PC-3 (cell line): ENCODE data around the gene TFDP2. TPM values are rescaled to one million over a fixed set of nuclear protein-coding genes. Genes with fewer than 3 reads are reported as not detected.

Experiments used
- ATAC-seq: fragments of 200-7000 bp; cut with Tn5 transposase; 2 replicates; pipeline ENCODE4 v1.9.1; 2020; ENCODE audit warnings: mild to moderate bottlenecking, moderate library complexity
- BruUV-seq: library from RNA; stranded (reverse); fragments of 400-500 nt; replicated peaks from 2 replicates; lab custom pipeline; 2021; lab: Mats Ljungman, UMichigan
- CTCF ChIA-PET: fragments of 300-600 bp; sonication (Branson Sonifier 250); formaldehyde crosslinking; loops from one replicate; lab custom pipeline; 2022; ENCODE audit warnings: antibody characterized with exemption; lab: Charles Lee
- POLR2A ChIA-PET: fragments of 300-600 bp; sonication (Branson Sonifier 250); formaldehyde crosslinking; loops from one replicate; lab custom pipeline; 2022; ENCODE audit warnings: antibody characterized with exemption; ENCODE audit not compliant: unreplicated experiment; lab: Charles Lee
- DNase-seq: peaks from one replicate; pipeline ENCODE4 v3.0.0-alpha.2; 2015
- H2AFZ ChIP-seq: fragments of 300-600 bp; sonication (generic); 2 replicates; pipeline ENCODE4 v1.6.0; 2016; ENCODE audit warnings: antibody characterized with exemption, low read length
- H3F3A ChIP-seq: fragments of 300-600 bp; sonication (generic); one replicate; pipeline ENCODE4 v1.6.0; 2017; ENCODE audit warnings: antibody characterized with exemption, low read length, control low read depth, mild to moderate bottlenecking; ENCODE audit not compliant: unreplicated experiment
- H3K27ac ChIP-seq: fragments of 300-600 bp; sonication (generic); 2 replicates; pipeline ENCODE4 v1.5.1; 2016; ENCODE audit warnings: mild to moderate bottlenecking, low read length
- H3K27me3 ChIP-seq: fragments of 300-600 bp; sonication (generic); 2 replicates; pipeline ENCODE4 v1.6.1; 2016; ENCODE audit warnings: low read length, mixed read lengths
- H3K36me3 ChIP-seq: fragments of 300-600 bp; sonication (generic); 2 replicates; pipeline ENCODE4 v1.6.1; 2016; ENCODE audit warnings: low read depth, mixed run types, low read length, mixed read lengths
- H3K4me1 ChIP-seq: fragments of 300-600 bp; sonication (generic); 2 replicates; pipeline ENCODE4 v1.5.1; 2016; ENCODE audit warnings: low read length; ENCODE audit not compliant: insufficient read depth
- H3K4me2 ChIP-seq: fragments of 300-600 bp; sonication (generic); 2 replicates; pipeline ENCODE4 v1.6.0; 2016; ENCODE audit warnings: low read length
- H3K4me3 ChIP-seq: fragments of 300-600 bp; sonication (generic); 2 replicates; pipeline ENCODE4 v1.5.1; 2016; ENCODE audit warnings: mild to moderate bottlenecking, low read length, mixed read lengths
- H3K79me2 ChIP-seq: fragments of 300-600 bp; sonication (generic); 2 replicates; pipeline ENCODE4 v1.6.1; 2017; ENCODE audit warnings: low read length, mixed read lengths
- H3K9ac ChIP-seq: fragments of 300-600 bp; sonication (generic); 2 replicates; pipeline ENCODE4 v1.6.0; 2016; ENCODE audit warnings: mild to moderate bottlenecking, low read length
- H3K9me2 ChIP-seq: fragments of 300-600 bp; sonication (generic); replicated peaks from 2 replicates; pipeline ENCODE4 v1.6.1; 2016; ENCODE audit warnings: mixed run types, low read length, mixed read lengths
- H3K9me3 ChIP-seq: fragments of 300-600 bp; sonication (generic); 2 replicates; pipeline ENCODE4 v1.6.1; 2016; ENCODE audit warnings: low read length, mixed read lengths
- H4K20me1 ChIP-seq: fragments of 300-600 bp; sonication (generic); 2 replicates; pipeline ENCODE4 v1.6.1; 2016; ENCODE audit warnings: low read length, mixed read lengths
- EZH2 ChIP-seq: fragments of 300-600 bp; sonication (generic); IDR thresholded peaks from one replicate; pipeline ENCODE4 v1.6.1; 2017; ENCODE audit warnings: antibody characterized with exemption, mild to moderate bottlenecking, low read length; ENCODE audit not compliant: unreplicated experiment
- EZH2phosphoT487 ChIP-seq: fragments of 300-600 bp; sonication (generic); IDR thresholded peaks from 2 replicates; pipeline ENCODE4 v1.6.1; 2018; ENCODE audit warnings: mild to moderate bottlenecking, antibody characterized with exemption, low read length, borderline replicate concordance
- intact Hi-C: fragments of 100-400 bp; cut with micrococcal nuclease; formaldehyde crosslinking; loops from 2 replicates; pipeline ENCODE4 v1.9.0; 2023
- total RNA-seq: library from RNA; depleted of rRNA; stranded (reverse); fragments of >200 nt; gene quantifications from 2 replicates; pipeline ENCODE4 v1.2.3, GENCODE V29; 2014
- TF ChIP-seq, protein P1 (sequence below): fragments of 300-600 bp; sonication (generic); conservative IDR thresholded peaks from 2 replicates; pipeline ENCODE4 v1.5.1; 2017; ENCODE audit warnings: antibody characterized with exemption, low read depth, mild to moderate bottlenecking, low read length

Gene TFDP2
- total RNA-seq, 1 experiment from 2014 or later: 37.9 TPM

DNA sequence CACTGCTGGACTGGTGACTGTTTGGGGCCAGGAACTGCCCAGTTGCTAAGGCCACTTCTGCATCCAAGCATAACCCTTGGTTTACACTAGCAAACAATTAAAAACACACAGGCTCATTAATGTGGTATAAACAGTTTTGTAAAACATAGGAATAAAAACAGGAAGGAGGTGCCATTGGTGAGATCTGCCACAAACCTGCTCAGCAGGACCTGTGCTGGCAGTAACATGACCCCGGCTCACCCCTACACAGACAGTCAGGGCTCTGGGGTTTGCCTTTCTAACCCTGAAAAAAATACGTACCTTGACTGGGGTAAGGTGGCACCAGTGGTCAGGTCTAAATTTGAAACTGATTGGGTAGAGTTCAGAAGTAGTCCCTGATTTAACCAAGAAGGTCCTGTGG is 196.7 kb downstream of the TFDP2 start:
- no peak for DNase-seq
- Histone ChIP-seq H3K4me1 (no peaks in the 10 kb centered on the region), H3K27ac (no peak overlapping the region), H3K4me3 (no peak overlapping the region), H3K4me2 (no peak overlapping the region), H3K9me2 (no peaks in the 10 kb centered on the region), H3K79me2 (no peaks in the 10 kb centered on the region), H3F3A (no peaks in the 10 kb centered on the region), H3K27me3 (no peaks in the 10 kb centered on the region), H2AFZ (no peak overlapping the region), H3K9ac (no peak overlapping the region), H3K9me3 (no peaks in the 10 kb centered on the region), H3K36me3 (no peaks in the 10 kb centered on the region; the same call in 1 of the 2 replicates), H4K20me1 (no peaks in the 10 kb centered on the region)
- intact Hi-C loops: no loop called here
- ChIA-PET POLR2A (no interaction called here), CTCF (no interaction called here)
- peak; percentile 31; the same call in 1 of the 2 replicates for ATAC-seq
- TF ChIP-seq, protein P1, sequence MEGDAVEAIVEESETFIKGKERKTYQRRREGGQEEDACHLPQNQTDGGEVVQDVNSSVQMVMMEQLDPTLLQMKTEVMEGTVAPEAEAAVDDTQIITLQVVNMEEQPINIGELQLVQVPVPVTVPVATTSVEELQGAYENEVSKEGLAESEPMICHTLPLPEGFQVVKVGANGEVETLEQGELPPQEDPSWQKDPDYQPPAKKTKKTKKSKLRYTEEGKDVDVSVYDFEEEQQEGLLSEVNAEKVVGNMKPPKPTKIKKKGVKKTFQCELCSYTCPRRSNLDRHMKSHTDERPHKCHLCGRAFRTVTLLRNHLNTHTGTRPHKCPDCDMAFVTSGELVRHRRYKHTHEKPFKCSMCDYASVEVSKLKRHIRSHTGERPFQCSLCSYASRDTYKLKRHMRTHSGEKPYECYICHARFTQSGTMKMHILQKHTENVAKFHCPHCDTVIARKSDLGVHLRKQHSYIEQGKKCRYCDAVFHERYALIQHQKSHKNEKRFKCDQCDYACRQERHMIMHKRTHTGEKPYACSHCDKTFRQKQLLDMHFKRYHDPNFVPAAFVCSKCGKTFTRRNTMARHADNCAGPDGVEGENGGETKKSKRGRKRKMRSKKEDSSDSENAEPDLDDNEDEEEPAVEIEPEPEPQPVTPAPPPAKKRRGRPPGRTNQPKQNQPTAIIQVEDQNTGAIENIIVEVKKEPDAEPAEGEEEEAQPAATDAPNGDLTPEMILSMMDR: no peak
- TF ChIP-seq EZH2phosphoT487: no peak
- TF ChIP-seq EZH2: no peak
- BruUV-seq: no TSS peak

DNA sequence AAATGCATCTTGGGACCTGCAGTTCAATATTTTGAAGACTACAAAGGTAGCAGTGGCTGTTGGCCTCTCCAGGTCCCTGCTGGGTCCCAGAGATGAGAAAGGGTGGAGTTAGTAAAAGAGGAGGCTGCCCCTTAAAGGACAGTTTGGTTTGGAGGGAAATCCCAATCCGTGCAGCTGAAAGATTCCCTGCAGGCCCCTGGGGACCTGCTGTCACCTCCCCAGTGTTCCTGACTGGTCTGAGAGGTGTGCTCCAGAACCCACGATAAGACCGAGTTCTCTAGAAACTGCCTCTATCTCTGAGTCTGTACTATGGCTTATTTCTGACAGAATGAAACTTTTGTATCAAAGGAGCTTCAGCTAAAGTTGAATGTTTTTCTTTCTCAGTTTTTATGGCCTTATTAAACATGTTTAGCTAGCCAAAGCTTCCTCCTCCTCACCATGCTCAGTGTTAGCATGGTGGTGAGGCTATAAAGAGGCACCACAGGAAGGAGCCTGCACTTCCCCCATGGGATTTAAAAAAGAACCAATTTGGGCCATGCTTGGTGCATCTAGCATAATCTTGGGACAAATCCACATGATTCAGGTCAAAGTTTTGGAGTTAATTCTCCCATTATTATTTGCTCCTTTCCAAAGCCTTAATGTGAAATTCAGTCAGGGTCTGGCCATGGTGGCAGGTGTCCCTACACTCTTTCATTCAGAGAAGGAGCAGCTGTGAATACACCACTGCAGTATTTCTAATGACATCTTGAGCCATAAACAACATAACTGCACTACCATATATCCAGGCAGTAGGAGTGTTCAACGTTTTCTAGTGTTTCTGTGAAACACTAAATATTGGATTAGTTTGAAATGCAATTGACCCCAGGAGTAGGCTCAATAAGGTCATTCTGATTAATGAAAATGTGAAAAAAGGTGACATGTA is 198.5 kb downstream of the TFDP2 start:
- no peaks in the 10 kb centered on the region for H4K20me1 ChIP-seq
- no peaks in the 10 kb centered on the region for H3K9me3 ChIP-seq
- BruUV-seq: no TSS peak
- H3K4me1 ChIP-seq: no peaks in the 10 kb centered on the region
- TF ChIP-seq, protein P1: no peak
- TF ChIP-seq EZH2 (no peak), EZH2phosphoT487 (no peak)
- DNase-seq: no peak
- no peak overlapping the region for H3K4me3 ChIP-seq
- no peaks in the 10 kb centered on the region for H3K27me3 ChIP-seq
- no peak overlapping the region for H3K4me2 ChIP-seq
- POLR2A ChIA-PET: interaction anchor here (0.6 kb wide), 1 partner anchor 55 kb away, joined by 4 read pairs; no protein-coding TSS in a partner anchor
- H3K79me2 ChIP-seq: no peaks in the 10 kb centered on the region
- H3K9ac ChIP-seq: no peak overlapping the region
- H3K9me2 ChIP-seq: no peaks in the 10 kb centered on the region
- H2AFZ ChIP-seq: no peak overlapping the region
- CTCF ChIA-PET: no interaction called here
- no peaks in the 10 kb centered on the region for H3F3A ChIP-seq
- no peaks in the 10 kb centered on the region for H3K36me3 ChIP-seq
- H3K27ac ChIP-seq: no peak overlapping the region
- intact Hi-C loops: no loop called here
- ATAC-seq: peak; percentile 70

DNA sequence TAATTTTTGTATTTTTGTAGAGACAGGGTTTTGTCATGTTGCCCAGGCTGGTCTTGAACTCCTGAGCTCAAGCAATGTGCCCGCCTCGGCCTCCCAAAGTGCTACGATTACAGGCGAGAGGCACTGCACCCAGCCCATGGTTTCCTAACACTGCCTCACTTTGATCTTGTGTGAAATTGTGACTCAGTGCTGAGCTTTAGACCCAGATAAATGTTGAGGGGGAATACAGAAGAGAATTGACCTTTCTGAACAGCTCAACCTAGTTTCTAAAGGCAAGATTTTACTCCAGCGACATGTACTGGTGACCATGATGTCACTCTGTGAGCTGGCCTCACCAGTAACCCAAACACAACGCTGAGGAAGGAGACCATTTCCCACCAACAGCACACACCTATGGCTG is 199.4 kb downstream of the TFDP2 start:
- ChIA-PET POLR2A (no interaction called here), CTCF (no interaction called here)
- TF ChIP-seq, protein P1: no peak
- no peak for TF ChIP-seq EZH2phosphoT487
- no peak for TF ChIP-seq EZH2
- Histone ChIP-seq H3K27ac (no peak overlapping the region), H3K4me2 (no peak overlapping the region), H3K9me2 (no peaks in the 10 kb centered on the region), H3K79me2 (no peaks in the 10 kb centered on the region), H3K9ac (no peak overlapping the region), H3K27me3 (no peaks in the 10 kb centered on the region), H3K36me3 (no peaks in the 10 kb centered on the region), H3K4me1 (no peaks in the 10 kb centered on the region), H3K9me3 (no peaks in the 10 kb centered on the region), H4K20me1 (no peaks in the 10 kb centered on the region), H3F3A (no peaks in the 10 kb centered on the region), H2AFZ (no peak overlapping the region), H3K4me3 (no peak overlapping the region)
- no peak for ATAC-seq
- DNase-seq: no peak
- no TSS peak for BruUV-seq
- intact Hi-C loops: loop anchor here (10.0 kb wide), 1 partner anchor 45 kb away; no protein-coding TSS in a partner anchor
